ENCODE results near the gene ZKSCAN4. TPM values are rescaled to one million over a fixed set of nuclear protein-coding genes. Genes with fewer than 3 reads are reported as not detected.

Gene ZKSCAN4
- total and polyA plus RNA-seq, 2 donors (not counting 1 experiment from before 2014, with no cell fraction given), result 3.0 to 12.1 TPM

- DNase-seq, result no peak
- intact Hi-C loops (cut with micrococcal nuclease), result loop anchor here (1.0 to 2.0 kb wide), 10 partner anchors 16 to 863 kb away; partner anchors contain the start of genes PGBD1, ZKSCAN8, ZNF391 and ZSCAN12
- Mint-ChIP-seq H3K4me1 (peaks cover 31% of the 10 kb centered on the region), H3K27me3 (no peaks in the 10 kb centered on the region), H3K27ac (peak overlapping the region; percentile 78), H3K4me3 (peak overlapping the region; percentile 98), H3K9me3 (ENCODE audit: insufficient read depth) (no peaks in the 10 kb centered on the region)
- peaks cover under 1 to 11% of the 10 kb centered on the region in 2 experiments for H3K36me3 ChIP-seq (replicated peaks in 1 of 2; ENCODE audit: control extremely low read depth in 1 of 2, control insufficient read depth in 1 of 2, extremely low read depth in 1 of 2, insufficient read depth in 2 of 2, low read length in 1 of 2)
- H3K27me3 ChIP-seq (replicated peaks in 1 of 4; ENCODE audit: control extremely low read depth in 1 of 4, control insufficient read depth in 3 of 4, insufficient read depth in 4 of 4, low read length in 3 of 4), result peaks cover 0 to 3% (median 2%) of the 10 kb centered on the region in 4 experiments
- no peak for TF ChIP-seq CTCF (IDR thresholded peaks at IDR 0.05)
- no peak for TF ChIP-seq EZH2 (IDR thresholded peaks at IDR 0.05; ENCODE audit: borderline replicate concordance, insufficient read depth, low read depth, low read length, poor library complexity, severe bottlenecking)
- H4K20me1 ChIP-seq (ENCODE audit: control insufficient read depth, insufficient read depth, low read length, poor library complexity, severe bottlenecking), result no peaks in the 10 kb centered on the region
- peak; percentile 50 for ATAC-seq (ENCODE audit: low read depth)
- peak overlapping the region; percentile 59 to 99 (median 94) for H3K4me3 ChIP-seq (ENCODE audit: control extremely low read depth in 1 of 5, extremely low read depth in 1 of 5, insufficient read depth in 1 of 5, low read depth in 2 of 5, low read length in 4 of 5)
- ChIA-PET CTCF (interaction anchor here (1.0 to 2.4 kb wide), 7 partner anchors 16 to 148 kb away, joined by 3 to 24 read pairs (median 5); partner anchors contain the start of genes ZSCAN12 and ZSCAN26), POLR2A (interaction anchor here (1.1 to 1.2 kb wide), 4 partner anchors 15 to 171 kb away, joined by 6 to 12 read pairs (median 10); partner anchors contain the start of genes ZKSCAN8, ZNF165 and ZSCAN26)
- H3K4me1 ChIP-seq (ENCODE audit: control insufficient read depth in 2 of 2, insufficient read depth in 2 of 2, low read length in 2 of 2), result peaks cover 14 to 20% of the 10 kb centered on the region in 2 donors
- peaks cover 0 to 4% (median 0%) of the 10 kb centered on the region in 3 donors for H3K9me3 ChIP-seq (ENCODE audit: control extremely low read depth in 1 of 3, control insufficient read depth in 2 of 3, insufficient read depth in 1 of 3, low read length in 2 of 3)
- peaks cover 17% of the 10 kb centered on the region for H3K79me2 ChIP-seq (ENCODE audit: control insufficient read depth, insufficient read depth, low read length)
- H2AFZ ChIP-seq (ENCODE audit: insufficient read depth, low read depth, low read length, poor library complexity, severe bottlenecking), result peak overlapping the region; percentile 100
- H3K9ac ChIP-seq (ENCODE audit: low read length), result peak overlapping the region; percentile 96
- H3K4me2 ChIP-seq (replicated peaks; ENCODE audit: low read depth, low read length, poor library complexity, severe bottlenecking), result peak overlapping the region; percentile 90
- WGBS (ENCODE audit: insufficient coverage), result under 1% methylated on average over 25 of the region's 25 CpGs
- H3K27ac ChIP-seq (ENCODE audit: low read length in 2 of 2), result peak overlapping the region in 1 of 2 donors; percentile 58
Measured at GRCh38 chr6:28251661-28252008, 434 bp downstream of the ZKSCAN4 start.

GRCh38 chr6:28250747-28251146 is 1.3 kb downstream of the ZKSCAN4 start:
- ChIA-PET POLR2A (no interaction called here), CTCF (interaction anchor here (0.6 to 2.4 kb wide), 3 partner anchors 17 to 109 kb away, joined by 3 to 24 read pairs (median 8); partner anchors contain the start of genes ZKSCAN8 and ZSCAN26)
- H2AFZ ChIP-seq (ENCODE audit: insufficient read depth, low read depth, low read length, poor library complexity, severe bottlenecking), result no peak overlapping the region
- intact Hi-C loops (cut with micrococcal nuclease), result no loop called here
- peaks cover 14 to 20% of the 10 kb centered on the region in 2 donors for H3K4me1 ChIP-seq (ENCODE audit: control insufficient read depth in 2 of 2, insufficient read depth in 2 of 2, low read length in 2 of 2)
- peaks cover 31% of the 10 kb centered on the region for H3K4me1 Mint-ChIP-seq
- peaks cover 0 to 3% (median 2%) of the 10 kb centered on the region in 4 experiments for H3K27me3 ChIP-seq (replicated peaks in 1 of 4; ENCODE audit: control extremely low read depth in 1 of 4, control insufficient read depth in 3 of 4, insufficient read depth in 4 of 4, low read length in 3 of 4)
- no peaks in the 10 kb centered on the region for H4K20me1 ChIP-seq (ENCODE audit: control insufficient read depth, insufficient read depth, low read length, poor library complexity, severe bottlenecking)
- peaks cover 17% of the 10 kb centered on the region for H3K79me2 ChIP-seq (ENCODE audit: control insufficient read depth, insufficient read depth, low read length)
- no peaks in the 10 kb centered on the region for H3K9me3 Mint-ChIP-seq (ENCODE audit: insufficient read depth)
- H3K9ac ChIP-seq (ENCODE audit: low read length), result no peak overlapping the region
- H3K4me2 ChIP-seq (replicated peaks; ENCODE audit: low read depth, low read length, poor library complexity, severe bottlenecking), result peak overlapping the region; percentile 90
- H3K4me3 ChIP-seq (ENCODE audit: control extremely low read depth in 1 of 5, extremely low read depth in 1 of 5, insufficient read depth in 1 of 5, low read depth in 2 of 5, low read length in 4 of 5), result peak overlapping the region in 1 of 5 experiments; percentile 99
- H3K27ac Mint-ChIP-seq, result no peak overlapping the region
- TF ChIP-seq CTCF (IDR thresholded peaks at IDR 0.05) (no peak), EZH2 (IDR thresholded peaks at IDR 0.05; ENCODE audit: borderline replicate concordance, insufficient read depth, low read depth, low read length, poor library complexity, severe bottlenecking) (no peak)
- no peaks in the 10 kb centered on the region for H3K27me3 Mint-ChIP-seq
- 80% methylated on average over 2 of the region's 2 CpGs for WGBS (ENCODE audit: insufficient coverage)
- no peak overlapping the region for H3K27ac ChIP-seq (ENCODE audit: low read length in 2 of 2)
- H3K9me3 ChIP-seq (ENCODE audit: control extremely low read depth in 1 of 3, control insufficient read depth in 2 of 3, insufficient read depth in 1 of 3, low read length in 2 of 3), result peaks cover 0 to 4% (median 0%) of the 10 kb centered on the region in 3 donors
- DNase-seq, result no peak
- peaks cover 1 to 18% of the 10 kb centered on the region in 2 experiments for H3K36me3 ChIP-seq (replicated peaks in 1 of 2; ENCODE audit: control extremely low read depth in 1 of 2, control insufficient read depth in 1 of 2, extremely low read depth in 1 of 2, insufficient read depth in 2 of 2, low read length in 1 of 2)
- peak overlapping the region; percentile 82 for H3K4me3 Mint-ChIP-seq
- ATAC-seq (ENCODE audit: low read depth), result no peak
